Thyroid gland (tissue), 4 donors: Measurements from ENCODE around the gene TRMO. TPM values are rescaled to one million over a fixed set of nuclear protein-coding genes. Genes with fewer than 3 reads are reported as not detected.

Source experiments
- DNase-seq, 2 donors: peaks; one replicate each; pipeline ENCODE4 v3.0.0-alpha.2; 2019
- H3K27ac ChIP-seq, 3 donors: fragments of 200-600 bp; sonication (generic); 1 replicate in 2 of 3; 2 replicates in 1 of 3; pipeline ENCODE4 v1.5.1; 2016 to 2019; ENCODE audit warnings: mild to moderate bottlenecking in 1 of 3, moderate library complexity in 1 of 3
- H3K27me3 ChIP-seq: fragments of 200-600 bp; sonication (generic); one replicate; pipeline ENCODE4 v1.5.1; 2019
- H3K36me3 ChIP-seq, 2 donors: fragments of 200-600 bp; sonication (generic); one replicate each; pipeline ENCODE4 v1.5.1; 2016 to 2019
- H3K4me1 ChIP-seq, 2 donors: fragments of 200-600 bp; sonication (generic); one replicate each; pipeline ENCODE4 v1.5.1; 2017 to 2019
- H3K4me3 ChIP-seq, 3 donors: fragments of 200-600 bp; sonication (generic); replicated peaks in 1 of 3; 1 replicate in 2 of 3; 2 replicates in 1 of 3; pipeline ENCODE4 v1.5.1; 2016; ENCODE audit warnings: mild to moderate bottlenecking in 1 of 3
- H3K9me3 ChIP-seq: fragments of 200-600 bp; sonication (generic); one replicate; pipeline ENCODE4 v1.5.1; 2017
- POLR2A ChIP-seq, 2 donors: fragments of 450-650 bp; IDR thresholded peaks; one replicate each; pipeline ENCODE4 v1.6.1; 2017; ENCODE audit warnings: antibody characterized with exemption in 2 of 2, mild to moderate bottlenecking in 2 of 2, moderate library complexity in 1 of 2
- WGBS, 2 donors: methylation state at CpG; one replicate each; pipeline ENCODE4 v1.1.5; 2017; 5-methylcytosine and 5-hydroxymethylcytosine counted together
- intact Hi-C: fragments of 100-400 bp; cut with DNase I; formaldehyde crosslinking; loops from one replicate; pipeline ENCODE4 v1.15.1; 2023
- total RNA-seq, 4 donors: library from RNA; depleted of rRNA; stranded (reverse); fragments of >200 nt; gene quantifications; one replicate each; pipeline ENCODE4 v1.2.3, GENCODE V29; 2016
- TF ChIP-seq, protein P1 (sequence below), 6 experiments: fragments of 200-600 bp in 3 of 6; fragments of 450-650 bp in 3 of 6; sonication (generic) in 3 of 6; IDR thresholded peaks; one replicate each; pipeline ENCODE4 v1.5.1; 2016 to 2019; ENCODE audit warnings: antibody characterized with exemption in 6 of 6, mild to moderate bottlenecking in 2 of 6, inconsistent platforms in 1 of 6, moderate library complexity in 1 of 6

Gene TRMO
- total RNA-seq, 4 donors from 2014 or later = 56.6 to 81.6 (median 59.0) TPM

DNA sequence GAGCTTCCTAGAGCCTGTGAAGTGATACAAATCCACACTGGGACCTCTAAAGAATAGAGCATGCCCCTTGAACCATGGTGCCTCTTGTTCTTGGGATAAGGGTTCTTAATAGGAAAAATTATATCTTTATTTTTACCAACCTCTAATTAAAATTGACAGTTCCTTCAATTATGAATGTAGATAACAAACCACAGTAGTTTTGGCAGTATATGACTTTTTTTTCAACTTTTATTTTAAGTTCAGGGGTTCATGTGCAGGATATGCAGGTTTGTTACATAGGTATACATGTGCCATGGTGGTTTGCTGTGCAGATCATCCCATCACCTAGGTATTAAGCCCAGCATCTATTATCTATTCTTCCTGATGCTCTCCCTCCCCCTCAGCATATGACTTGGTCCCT is 14.7 kb upstream of the TRMO start:
- no peaks in the 10 kb centered on the region for H3K36me3 ChIP-seq
- no peak for DNase-seq
- H3K27ac ChIP-seq = no peak overlapping the region
- H3K4me1 ChIP-seq = no peaks in the 10 kb centered on the region
- H3K9me3 ChIP-seq = no peaks in the 10 kb centered on the region
- no peak for TF ChIP-seq POLR2A (IDR thresholded peaks at IDR 0.05)
- TF ChIP-seq, protein P1, sequence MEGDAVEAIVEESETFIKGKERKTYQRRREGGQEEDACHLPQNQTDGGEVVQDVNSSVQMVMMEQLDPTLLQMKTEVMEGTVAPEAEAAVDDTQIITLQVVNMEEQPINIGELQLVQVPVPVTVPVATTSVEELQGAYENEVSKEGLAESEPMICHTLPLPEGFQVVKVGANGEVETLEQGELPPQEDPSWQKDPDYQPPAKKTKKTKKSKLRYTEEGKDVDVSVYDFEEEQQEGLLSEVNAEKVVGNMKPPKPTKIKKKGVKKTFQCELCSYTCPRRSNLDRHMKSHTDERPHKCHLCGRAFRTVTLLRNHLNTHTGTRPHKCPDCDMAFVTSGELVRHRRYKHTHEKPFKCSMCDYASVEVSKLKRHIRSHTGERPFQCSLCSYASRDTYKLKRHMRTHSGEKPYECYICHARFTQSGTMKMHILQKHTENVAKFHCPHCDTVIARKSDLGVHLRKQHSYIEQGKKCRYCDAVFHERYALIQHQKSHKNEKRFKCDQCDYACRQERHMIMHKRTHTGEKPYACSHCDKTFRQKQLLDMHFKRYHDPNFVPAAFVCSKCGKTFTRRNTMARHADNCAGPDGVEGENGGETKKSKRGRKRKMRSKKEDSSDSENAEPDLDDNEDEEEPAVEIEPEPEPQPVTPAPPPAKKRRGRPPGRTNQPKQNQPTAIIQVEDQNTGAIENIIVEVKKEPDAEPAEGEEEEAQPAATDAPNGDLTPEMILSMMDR (IDR thresholded peaks at IDR 0.05) = no peak
- no peaks in the 10 kb centered on the region for H3K27me3 ChIP-seq
- H3K4me3 ChIP-seq = no peak overlapping the region
- intact Hi-C loops = no loop called here

DNA sequence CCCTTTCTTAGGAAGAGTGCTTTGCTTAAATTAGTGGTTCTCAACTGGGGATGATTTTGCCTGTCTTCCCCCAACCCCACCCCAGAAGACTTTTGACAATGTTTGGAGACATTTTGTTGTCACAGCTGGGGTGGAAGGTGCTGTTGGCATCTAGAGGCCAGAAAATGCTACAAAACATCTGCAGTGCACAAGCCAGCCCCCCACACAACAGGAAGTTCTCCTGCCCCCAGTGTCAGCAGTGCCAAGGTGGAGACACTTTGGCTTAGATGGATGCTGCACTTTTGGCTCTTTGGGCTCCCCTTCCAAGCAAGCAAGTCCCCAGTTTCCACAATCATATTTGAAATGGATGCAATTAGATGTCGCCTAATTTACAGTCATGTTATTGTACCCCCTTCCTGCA is 13.0 kb upstream of the TRMO start:
- Histone ChIP-seq H3K4me1 (peaks cover 0 to 3% of the 10 kb centered on the region in 2 donors), H3K27me3 (no peaks in the 10 kb centered on the region), H3K9me3 (no peaks in the 10 kb centered on the region), H3K4me3 (no peak overlapping the region), H3K27ac (no peak overlapping the region), H3K36me3 (no peaks in the 10 kb centered on the region)
- no peak for DNase-seq
- TF ChIP-seq, protein P1 (IDR thresholded peaks at IDR 0.05) = no peak
- TF ChIP-seq POLR2A (IDR thresholded peaks at IDR 0.05) = no peak
- 73 to 83% methylated on average over 1 of the region's 1 CpG for WGBS, 2 donors
- intact Hi-C loops = no loop called here

DNA sequence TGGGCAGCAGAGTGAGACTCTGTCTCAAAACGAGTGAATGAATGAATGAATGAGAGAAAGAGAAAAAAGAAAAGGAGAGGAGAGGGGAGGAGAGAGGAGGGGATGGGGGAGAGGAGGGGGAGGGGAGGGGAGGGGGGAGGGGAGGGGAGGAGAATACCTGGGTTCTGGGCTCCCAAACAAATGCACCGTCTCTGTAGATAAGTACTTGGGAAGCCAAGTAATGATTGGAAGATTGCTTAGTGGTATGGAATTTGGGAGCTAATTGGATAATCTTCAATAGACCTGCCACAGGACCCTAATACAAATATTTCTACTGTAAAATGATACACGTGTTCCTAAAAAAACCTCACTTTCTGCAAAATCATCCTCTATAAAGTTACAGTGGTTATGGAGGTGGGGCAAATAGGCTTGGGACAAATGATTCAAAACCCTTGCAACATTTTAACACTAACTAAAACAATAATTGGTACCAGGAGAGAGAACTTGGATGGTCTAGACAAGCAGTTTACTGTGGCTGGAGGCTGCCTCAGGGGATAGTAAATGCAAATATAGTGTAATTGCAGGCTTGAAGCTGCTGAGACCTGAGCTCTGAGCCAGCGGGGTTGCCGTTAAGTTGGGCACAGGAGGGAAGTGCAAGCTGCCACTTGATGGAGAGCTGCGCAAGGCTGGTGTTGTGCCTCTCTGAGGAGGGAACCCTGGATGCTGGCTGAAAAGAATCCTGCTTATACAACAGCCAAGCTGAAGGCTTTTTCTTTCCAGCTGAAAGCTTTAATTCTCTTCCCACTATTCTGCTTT is 12.2 kb upstream of the TRMO start:
- intact Hi-C loops = no loop called here
- Histone ChIP-seq H3K4me3 (no peak overlapping the region), H3K4me1 (peaks cover 0 to 3% of the 10 kb centered on the region in 2 donors), H3K27ac (no peak overlapping the region), H3K27me3 (no peaks in the 10 kb centered on the region), H3K36me3 (no peaks in the 10 kb centered on the region), H3K9me3 (no peaks in the 10 kb centered on the region)
- DNase-seq = no peak
- TF ChIP-seq, protein P1 (IDR thresholded peaks at IDR 0.05) = no peak
- no peak for TF ChIP-seq POLR2A (IDR thresholded peaks at IDR 0.05)
- WGBS, 2 donors = 37 to 43% methylated on average over 6 of the region's 6 CpGs

DNA sequence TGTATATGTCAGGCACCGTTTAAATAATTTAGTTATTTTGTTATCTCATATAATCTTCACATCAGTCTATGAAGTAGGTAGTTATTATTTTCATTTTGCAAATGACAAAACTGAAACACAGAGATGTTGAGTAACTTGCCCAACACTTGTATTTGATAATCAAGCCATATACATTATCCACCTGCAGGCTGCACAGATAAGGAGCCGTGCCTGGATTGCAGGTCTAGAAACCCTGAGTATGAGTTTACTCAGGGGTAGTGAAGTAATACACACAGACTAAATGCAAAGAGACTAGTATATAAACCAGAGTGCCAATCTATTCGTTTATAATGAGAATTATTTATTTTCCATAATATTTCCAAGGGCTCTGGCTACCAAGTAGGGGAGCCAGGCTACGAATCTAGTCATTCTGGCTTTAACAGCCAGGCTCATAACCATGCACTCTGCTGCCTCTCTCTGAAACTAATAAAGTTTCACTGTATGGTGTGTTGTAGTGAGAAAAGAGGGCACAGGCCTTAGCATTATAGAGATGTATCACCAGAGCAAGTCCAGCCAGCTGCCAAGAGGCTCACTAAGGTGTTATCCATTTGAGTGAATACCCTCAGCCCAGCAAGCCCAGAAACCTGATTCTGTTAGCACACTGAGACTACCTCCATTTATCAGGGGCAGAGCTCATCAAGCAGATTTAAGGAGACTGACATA is 11.1 kb upstream of the TRMO start:
- intact Hi-C loops = no loop called here
- DNase-seq = no peak
- no peaks in the 10 kb centered on the region for H3K27me3 ChIP-seq
- no peaks in the 10 kb centered on the region for H3K9me3 ChIP-seq
- no peak for TF ChIP-seq POLR2A (IDR thresholded peaks at IDR 0.05)
- TF ChIP-seq, protein P1 (IDR thresholded peaks at IDR 0.05) = no peak
- WGBS, 2 donors = 68 to 84% methylated on average over 4 of the region's 4 CpGs
- H3K4me1 ChIP-seq = peaks cover 0 to 3% of the 10 kb centered on the region in 2 donors
- H3K36me3 ChIP-seq = no peaks in the 10 kb centered on the region
- no peak overlapping the region for H3K4me3 ChIP-seq
- H3K27ac ChIP-seq = no peak overlapping the region

DNA sequence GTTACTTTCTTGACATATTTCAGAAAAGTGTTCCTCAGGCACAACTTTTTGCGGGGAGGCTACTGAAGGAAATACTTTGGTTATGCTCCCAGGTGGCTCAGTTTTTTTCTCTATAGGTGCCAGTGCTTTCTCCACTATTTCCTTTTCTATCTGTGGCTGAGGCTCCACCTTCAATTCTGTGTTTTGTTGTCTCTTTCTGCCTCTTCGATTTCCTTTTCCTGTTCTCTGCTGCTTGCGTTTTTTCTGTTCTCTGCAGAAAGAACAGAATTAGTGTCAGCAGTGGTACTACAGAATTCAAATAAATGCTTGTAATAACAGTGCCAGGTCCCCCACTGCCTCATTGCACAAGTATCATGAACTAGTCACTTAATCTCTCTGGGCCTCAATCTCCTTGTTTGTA is 8.7 kb upstream of the TRMO start:
- DNase-seq = peak in 1 of 2 donors; percentile 17
- H3K27ac ChIP-seq = no peak overlapping the region
- peaks cover 0 to 3% of the 10 kb centered on the region in 2 donors for H3K4me1 ChIP-seq
- no peaks in the 10 kb centered on the region for H3K36me3 ChIP-seq
- no peak overlapping the region for H3K4me3 ChIP-seq
- no peaks in the 10 kb centered on the region for H3K9me3 ChIP-seq
- TF ChIP-seq, protein P1 (IDR thresholded peaks at IDR 0.05) = no peak
- no peak for TF ChIP-seq POLR2A (IDR thresholded peaks at IDR 0.05)
- H3K27me3 ChIP-seq = no peaks in the 10 kb centered on the region
- WGBS, 2 donors = 28 to 34% methylated on average over 3 of the region's 3 CpGs
- intact Hi-C loops = no loop called here
